HG03159 (cell line): Measurements from ENCODE around the gene AGPS.
A peak's percentile ranks its signal among the peaks of the same experiment; 100 is the strongest.

Experiments used
- ATAC-seq: cut with Tn5 transposase; IDR thresholded peaks from one replicate; pipeline ENCODE4 v1.9.1; 2021; ENCODE audit warnings: mild to moderate bottlenecking, moderate library complexity; ENCODE audit not compliant: unreplicated experiment

AGPS gene

DNA sequence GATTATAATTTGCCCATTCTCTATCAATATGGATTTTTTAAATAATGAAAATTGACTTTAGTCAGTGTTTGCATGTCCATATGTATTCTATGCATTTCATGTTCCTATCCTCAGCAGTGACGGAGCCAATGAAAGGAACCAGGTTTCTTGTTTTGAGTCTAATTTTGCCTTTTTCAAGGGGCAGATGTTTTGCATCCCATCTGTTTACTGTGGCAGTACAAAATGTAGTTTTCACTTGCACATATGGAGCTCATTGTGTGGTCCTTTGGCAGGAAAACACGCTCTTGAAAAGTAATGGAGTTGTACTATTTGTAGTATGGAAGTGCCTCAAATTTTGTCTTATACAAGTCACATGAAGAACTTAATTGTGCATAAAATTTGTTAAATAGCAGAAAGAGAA, 127.8 kb downstream of the AGPS start:
- ATAC-seq = no peak

- ATAC-seq = no peak
These were observed 131.2 kb downstream of the AGPS start for GRCh38 chr2:177523781-177524180.

GRCh38 chr2:177525351-177525924, 132.9 kb downstream of the AGPS start:
- ATAC-seq = no peak

- no peak for ATAC-seq
These were observed 135.9 kb downstream of the AGPS start for GRCh38 chr2:177528351-177528933.

- no peak for ATAC-seq
These were observed 136.6 kb downstream of the AGPS start for GRCh38 chr2:177529166-177529565.

- ATAC-seq = no peak
These were observed 138.0 kb downstream of the AGPS start for GRCh38 chr2:177530561-177530960.

GRCh38 chr2:177531706-177532105, 139.1 kb downstream of the AGPS start:
- ATAC-seq = no peak

DNA sequence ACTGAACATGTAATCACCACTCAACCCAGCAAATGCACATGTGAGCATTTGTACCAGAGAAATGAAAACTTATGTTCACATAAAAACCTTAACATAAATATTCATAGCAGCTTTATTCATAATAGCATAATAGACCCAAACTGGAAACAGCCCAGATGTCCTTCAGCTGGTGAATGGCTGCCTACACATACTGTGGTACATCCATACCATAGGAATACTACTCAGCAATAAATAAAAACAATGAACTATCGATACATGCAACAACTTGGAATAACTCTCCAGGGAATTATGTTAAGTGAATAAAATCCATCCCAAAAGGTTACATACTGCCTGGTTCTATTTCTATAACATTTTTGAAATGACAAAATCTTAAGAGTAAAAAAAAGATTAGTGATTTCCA, 140.0 kb downstream of the AGPS start:
- ATAC-seq = no peak

GRCh38 chr2:177533253-177533652, 140.7 kb downstream of the AGPS start:
- no peak for ATAC-seq

- no peak for ATAC-seq
These were observed 142.4 kb downstream of the AGPS start for GRCh38 chr2:177535000-177535399.

GRCh38 chr2:177535958-177536504, 143.5 kb downstream of the AGPS start:
- no peak for ATAC-seq

DNA sequence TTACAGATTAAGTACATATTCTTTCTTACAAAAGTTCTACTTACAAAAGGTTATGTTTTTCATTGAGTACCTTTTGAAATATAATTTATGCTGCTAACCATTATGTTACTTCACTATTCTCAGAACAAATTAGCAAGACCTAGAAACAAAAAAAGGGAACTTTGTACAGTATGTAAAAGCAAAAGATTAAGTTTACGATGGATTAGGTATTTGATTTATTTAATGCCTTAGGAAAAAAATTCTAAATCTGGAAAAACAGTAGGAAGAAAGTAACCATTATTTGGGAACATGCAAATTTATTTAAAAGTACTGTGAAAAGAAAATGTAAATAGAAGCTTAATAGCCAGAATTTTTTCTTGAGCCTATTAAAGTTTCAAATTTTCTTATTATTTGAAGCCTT, 144.6 kb downstream of the AGPS start:
- no peak for ATAC-seq

DNA sequence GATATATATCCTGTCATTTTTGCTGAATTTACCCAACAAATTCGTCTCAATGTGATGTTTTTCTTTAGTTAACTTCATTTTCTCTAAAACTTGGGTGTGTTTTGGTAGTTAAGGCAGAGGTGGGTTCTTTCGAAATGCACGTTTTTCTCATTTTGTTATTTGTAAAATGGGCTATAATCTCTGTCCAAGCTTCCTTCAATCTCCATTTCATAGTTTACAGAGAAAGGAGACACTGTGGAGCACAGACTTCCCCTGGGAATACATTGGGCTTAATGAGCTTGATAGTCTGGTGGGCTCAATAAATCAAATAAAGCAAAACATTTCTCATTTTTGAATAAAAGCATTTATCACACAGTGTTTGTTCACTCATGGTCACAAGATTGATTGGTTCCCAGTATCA, 145.1 kb downstream of the AGPS start:
- ATAC-seq = no peak

GRCh38 chr2:177538323-177538722, 145.8 kb downstream of the AGPS start:
- ATAC-seq = no peak

DNA sequence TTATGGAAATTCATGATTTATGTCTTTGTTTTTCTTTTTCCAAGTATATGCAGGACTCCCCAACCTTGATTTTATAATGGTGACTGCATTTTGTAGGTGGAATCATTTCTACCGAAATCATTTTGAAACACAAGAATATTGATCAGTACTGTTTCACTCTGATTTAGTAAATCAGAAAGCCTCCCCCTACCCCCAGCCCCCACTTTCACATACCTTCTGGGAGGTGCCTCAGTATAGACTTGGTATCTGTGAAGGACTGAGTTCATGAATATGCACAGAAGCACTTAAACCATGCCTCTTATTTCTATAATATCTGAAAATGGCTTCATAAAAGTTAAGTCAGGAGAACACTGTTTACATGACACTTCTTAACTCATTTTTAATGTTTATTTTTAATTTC, 147.7 kb downstream of the AGPS start:
- ATAC-seq = no peak

DNA sequence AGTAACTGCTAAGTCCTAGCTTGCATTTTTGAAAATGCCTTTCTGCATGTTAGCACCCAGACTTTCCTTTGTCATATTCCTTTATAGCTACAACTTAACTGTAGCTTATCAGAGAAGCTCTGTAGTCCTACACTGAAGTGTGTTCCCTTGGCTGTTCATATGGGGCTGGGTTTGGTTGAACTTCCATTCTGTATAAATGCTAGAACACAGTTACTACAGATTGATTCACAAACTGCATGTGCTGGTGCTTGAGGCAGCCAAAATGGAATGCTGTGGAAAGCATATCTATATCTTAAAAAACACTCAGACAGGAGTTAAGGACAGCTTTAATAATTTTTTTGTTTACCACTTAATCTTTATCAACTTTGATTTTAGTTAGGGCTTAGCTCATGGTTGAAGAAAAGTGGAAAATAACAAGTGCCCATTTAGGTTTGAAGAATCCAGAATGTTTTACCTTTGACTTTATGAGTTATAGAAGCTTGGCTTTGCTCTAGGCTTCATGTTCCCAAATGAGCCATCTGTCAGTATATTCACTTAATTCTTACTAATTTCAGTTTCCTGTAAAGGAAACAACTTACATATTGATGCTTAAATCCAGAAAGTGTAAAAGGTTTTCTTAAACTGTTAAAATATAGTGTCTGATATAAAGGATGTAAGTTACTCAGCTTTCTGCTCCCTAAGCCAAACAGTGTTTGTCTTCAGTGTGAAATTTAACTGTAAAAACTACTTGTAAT, 148.9 kb downstream of the AGPS start:
- ATAC-seq = no peak

- ATAC-seq = no peak
These were observed 149.8 kb downstream of the AGPS start for GRCh38 chr2:177542396-177542795.

GRCh38 chr2:177543007-177543760, 150.6 kb downstream of the AGPS start:
- no peak for ATAC-seq

DNA sequence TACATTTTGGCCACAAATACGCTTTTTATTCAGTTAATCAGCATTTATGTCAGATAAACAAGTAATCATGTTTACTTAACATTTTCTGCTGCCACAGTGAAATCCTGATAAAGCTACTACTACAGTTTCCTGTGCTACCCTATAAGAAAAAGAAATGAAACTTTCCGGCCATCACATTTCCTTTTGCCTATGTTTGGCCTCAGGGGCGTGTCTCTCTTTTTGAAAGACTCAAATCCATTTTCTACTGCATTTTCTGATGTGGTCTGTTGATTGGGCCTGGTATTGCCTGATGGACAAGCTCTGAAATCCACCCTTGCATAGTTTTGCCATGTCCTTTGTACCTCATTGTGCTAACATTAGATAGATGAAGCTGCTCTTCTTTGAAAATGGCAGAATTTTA, 152.6 kb downstream of the AGPS start:
- no peak for ATAC-seq

- ATAC-seq = no peak
These were observed 153.5 kb downstream of the AGPS start for GRCh38 chr2:177545981-177546585.

DNA sequence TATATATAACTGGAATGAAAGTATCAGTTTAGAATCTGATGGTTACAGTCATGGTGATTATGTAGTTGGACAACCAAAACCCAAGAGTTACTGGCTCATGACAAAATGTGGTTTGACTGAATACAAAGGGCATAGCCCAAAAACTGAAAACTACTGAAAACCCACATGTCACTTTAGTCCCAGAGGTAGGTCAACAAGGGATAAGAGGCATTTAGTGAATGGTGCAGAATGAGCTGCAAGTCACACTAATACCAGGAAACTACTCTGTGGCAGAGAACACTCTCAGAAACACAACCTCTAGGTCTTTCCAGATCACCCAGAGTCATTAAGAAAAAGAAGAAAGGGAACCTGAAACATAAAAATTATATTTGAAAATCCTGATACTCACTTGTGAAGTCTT, 154.5 kb downstream of the AGPS start:
- peak; percentile 88 for ATAC-seq
